Choroid plexus epithelial cell (primary cell): ENCODE results near the gene PADI2.

Experiments
- DNase-seq: peaks from one replicate; pipeline ENCODE4 v3.0.0-alpha.2; 2010; ENCODE audit warnings: low read depth
- H3K4me3 ChIP-seq: 2 replicates; pipeline ENCODE4 v1.5.1; 2011; ENCODE audit warnings: low read depth, mild to moderate bottlenecking, control low read depth, low read length, moderate library complexity
- TF ChIP-seq, protein P1 (sequence below): conservative IDR thresholded peaks from 2 replicates; pipeline ENCODE4 v1.5.1; 2011; ENCODE audit warnings: low read depth, mild to moderate bottlenecking, control low read depth, inconsistent platforms, low read length, moderate library complexity

PADI2 gene

DNA sequence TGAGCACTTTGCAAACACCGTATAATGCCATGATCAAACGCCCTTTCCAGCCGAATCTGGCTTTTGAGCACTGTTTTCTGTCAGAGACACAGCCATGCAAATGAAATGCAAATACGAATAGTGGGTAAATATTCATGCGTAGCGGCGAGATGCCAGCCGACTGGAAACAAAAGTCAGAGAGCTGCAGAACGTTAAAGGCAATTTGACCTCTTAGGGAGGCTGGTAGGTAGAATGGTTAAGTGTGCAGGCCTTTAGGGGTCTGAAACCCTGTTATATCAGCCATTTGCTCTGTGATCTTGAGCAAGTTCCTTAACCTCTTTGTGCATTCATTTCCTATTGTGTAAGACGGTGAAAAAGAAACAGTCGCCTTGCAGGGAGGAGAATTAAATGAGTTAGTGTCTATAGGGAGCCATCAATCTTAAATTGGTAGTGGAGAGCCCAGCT lies 58.9 kb downstream of the PADI2 start:
- TF ChIP-seq, protein P1, sequence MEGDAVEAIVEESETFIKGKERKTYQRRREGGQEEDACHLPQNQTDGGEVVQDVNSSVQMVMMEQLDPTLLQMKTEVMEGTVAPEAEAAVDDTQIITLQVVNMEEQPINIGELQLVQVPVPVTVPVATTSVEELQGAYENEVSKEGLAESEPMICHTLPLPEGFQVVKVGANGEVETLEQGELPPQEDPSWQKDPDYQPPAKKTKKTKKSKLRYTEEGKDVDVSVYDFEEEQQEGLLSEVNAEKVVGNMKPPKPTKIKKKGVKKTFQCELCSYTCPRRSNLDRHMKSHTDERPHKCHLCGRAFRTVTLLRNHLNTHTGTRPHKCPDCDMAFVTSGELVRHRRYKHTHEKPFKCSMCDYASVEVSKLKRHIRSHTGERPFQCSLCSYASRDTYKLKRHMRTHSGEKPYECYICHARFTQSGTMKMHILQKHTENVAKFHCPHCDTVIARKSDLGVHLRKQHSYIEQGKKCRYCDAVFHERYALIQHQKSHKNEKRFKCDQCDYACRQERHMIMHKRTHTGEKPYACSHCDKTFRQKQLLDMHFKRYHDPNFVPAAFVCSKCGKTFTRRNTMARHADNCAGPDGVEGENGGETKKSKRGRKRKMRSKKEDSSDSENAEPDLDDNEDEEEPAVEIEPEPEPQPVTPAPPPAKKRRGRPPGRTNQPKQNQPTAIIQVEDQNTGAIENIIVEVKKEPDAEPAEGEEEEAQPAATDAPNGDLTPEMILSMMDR, result no peak
- peak; percentile 22 for DNase-seq

DNA sequence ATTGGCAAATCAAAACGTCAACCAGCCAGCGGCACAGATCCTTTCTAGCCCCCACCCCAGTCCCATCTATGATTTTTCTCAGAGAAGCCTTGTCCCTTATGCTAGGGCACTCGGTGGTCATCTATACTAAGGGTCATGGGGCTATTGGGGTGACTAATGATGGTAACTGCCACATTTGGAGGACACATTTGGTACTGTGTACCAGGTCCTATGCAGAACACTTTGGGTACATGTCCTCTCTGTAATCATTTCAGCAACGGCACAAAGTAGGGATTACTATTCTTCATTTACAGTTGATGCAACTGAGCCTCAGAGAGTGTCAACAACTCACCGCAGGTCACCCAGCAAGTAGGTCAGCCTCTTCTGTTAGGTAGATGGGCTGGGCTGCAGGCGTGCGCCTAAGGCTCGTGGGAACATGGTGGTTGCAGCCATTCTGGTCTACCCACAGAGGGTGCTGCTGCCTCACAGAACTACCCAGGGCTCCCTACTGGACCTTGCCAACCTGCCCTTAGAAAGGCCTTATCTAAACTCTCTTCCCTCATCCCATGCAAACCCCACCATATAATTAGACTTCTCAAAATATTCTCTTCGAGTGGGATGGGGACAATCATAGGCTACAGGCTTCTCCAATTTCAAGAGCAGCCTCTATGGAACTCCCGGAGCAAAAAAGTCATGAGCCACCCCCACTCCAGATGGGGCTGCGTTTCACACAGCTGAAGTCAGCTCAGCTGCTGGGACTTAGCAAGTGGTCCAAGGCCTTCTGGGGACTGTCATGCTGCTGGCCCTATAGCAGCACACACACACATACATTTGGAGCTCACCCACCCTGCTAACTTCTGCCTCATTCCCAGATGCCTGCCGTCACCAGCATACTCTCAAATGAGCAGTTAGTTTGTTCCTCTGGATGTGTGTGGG lies 59.6 kb downstream of the PADI2 start:
- no peak overlapping the region for H3K4me3 ChIP-seq
- TF ChIP-seq, protein P1, result peak; percentile 93
- DNase-seq, result peak; percentile 86

More for the DNA sequence above, 58.9 kb downstream of the PADI2 start:
- H3K4me3 ChIP-seq, result no peak overlapping the region

DNA sequence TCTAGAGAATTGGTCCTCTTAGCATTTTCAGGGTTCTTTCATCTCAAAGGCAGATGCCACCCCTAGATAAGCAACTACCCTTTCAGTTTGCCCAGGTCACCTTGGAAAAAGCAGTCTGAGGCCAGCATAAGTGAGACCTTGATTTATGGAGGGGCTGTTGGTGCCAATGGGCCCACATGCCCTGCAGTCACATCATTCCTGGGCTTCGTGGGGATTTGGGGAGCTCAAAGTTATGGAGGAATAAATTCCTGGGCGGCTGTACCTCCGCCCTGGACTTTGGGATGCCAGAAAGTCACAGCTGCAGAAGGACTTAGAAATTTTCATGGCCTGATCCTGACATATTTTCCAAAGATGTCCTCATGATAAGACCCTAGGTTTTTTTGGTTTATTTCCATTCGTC lies 62.7 kb downstream of the PADI2 start:
- TF ChIP-seq, protein P1, result no peak
- no peak overlapping the region for H3K4me3 ChIP-seq
- no peak for DNase-seq

DNA sequence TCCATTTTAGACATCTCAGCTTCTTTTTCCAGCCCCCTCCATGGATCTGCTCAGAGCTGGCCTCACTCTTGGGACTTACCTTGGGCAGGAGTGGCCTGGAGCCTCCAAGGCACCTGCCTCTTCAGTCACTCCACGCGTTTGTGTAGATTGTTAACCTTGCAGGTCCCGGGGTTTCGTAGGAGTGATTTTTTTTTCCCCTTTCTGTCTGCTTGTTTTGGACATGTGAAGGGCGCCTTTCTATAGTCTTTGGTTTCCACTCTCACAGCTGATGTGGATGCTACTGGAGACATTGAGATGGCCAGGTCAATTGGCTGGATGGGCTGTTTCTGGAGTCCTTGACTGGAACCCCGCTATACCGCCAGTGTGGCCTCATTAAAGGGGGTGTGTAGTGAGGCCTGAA lies 63.5 kb downstream of the PADI2 start:
- no peak for DNase-seq
- TF ChIP-seq, protein P1, result no peak
- H3K4me3 ChIP-seq, result no peak overlapping the region

DNA sequence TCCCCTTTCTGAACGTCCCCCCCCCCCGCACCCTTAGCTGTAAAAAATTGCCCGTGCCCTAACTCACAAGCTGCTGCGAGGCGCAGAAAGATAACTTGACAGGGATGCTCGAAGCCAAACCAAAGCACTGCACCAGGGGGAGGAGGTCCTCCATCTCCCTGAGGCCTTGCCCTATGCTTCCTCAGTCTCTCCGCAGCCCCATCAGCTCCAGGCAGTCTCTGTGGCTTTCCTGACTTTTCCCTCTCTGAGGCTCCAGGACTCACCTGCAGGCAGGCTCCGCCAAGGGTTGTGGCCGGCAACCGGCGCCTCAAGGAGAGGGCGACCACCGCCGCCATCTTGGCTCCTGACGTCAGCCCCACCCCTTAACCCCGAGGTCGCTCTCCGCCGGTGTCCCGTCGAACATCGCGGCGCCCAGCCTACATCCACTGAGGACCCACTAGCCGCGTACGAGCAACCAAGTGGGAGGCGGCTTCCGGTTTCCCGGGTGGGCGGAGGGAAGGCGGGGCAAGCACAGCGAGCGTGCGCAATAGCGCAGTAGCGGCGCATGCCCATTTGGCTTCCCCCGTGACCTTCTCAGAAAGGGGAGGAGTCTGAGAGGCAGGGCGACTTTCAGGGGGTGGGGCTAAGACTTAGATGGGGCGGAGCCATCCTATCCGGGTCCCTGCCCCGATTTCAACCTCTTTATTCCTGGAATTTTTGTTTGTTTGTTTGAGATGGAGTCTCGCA lies 65.4 kb downstream of the PADI2 start, which contains the start of gene SDHB:
TSS of gene SDHB (minus strand) at position 348 of the 726 bp plus-strand sequence. CDS start at position 335, 13 bp downstream.
- TF ChIP-seq, protein P1, result no peak
- H3K4me3 ChIP-seq, result peak within 1 kb of the TSS; percentile 97
- DNase-seq, result peak; percentile 99

DNA sequence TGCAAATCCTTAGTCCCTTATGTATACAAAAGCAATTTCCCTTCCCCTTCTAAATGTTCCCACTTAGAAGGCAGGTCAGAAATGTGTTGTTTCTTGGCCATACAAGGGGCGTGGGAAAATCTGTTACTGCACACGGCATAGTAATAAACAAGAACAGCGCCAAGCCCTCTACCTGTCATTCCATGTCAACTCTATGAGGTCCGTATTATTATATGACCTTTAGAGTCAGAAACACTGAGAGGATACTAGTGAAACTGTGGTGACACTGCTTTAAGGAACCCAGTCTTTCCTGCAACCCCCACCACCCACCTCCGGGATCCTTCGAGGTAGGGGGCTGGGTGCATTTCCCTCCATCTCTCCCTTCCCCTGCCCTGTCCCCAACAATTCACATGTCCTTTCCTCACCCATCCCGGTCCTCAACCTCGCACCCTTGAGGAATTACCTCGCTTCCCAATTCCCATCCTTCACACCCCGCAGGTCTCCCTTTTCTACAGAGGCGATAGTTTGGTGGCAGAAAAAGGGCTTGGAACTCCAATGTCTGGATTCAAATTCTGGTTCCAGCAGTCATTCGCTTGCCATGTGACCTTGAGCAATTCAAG lies 66.1 kb downstream of the PADI2 start:
- TF ChIP-seq, protein P1, result no peak
- peak overlapping the region; percentile 97 for H3K4me3 ChIP-seq
- DNase-seq, result peak; percentile 30
